Effector memory CD8-positive, alpha-beta T cell (primary cell): Measurements from ENCODE around the gene TMEM167B.

ENCODE experiments used
- ATAC-seq: fragments of 150-1000 bp; cut with Tn5 transposase; replicated peaks from 2 replicates; pipeline ENCODE4 v1.10.0; 2021; ENCODE audit warnings: mild to moderate bottlenecking, moderate library complexity
- DNase-seq, 3 experiments: peaks; one replicate each; pipeline ENCODE4 v3.0.0; 2021
- H3K27ac Mint-ChIP-seq, 2 donors: one replicate each; pipeline ENCODE4 v1.8.0; 2022; ENCODE audit warnings: mild to moderate bottlenecking in 2 of 2, mixed read lengths in 2 of 2, moderate library complexity in 2 of 2
- H3K27me3 Mint-ChIP-seq, 2 donors: one replicate each; pipeline ENCODE4 v1.8.0; 2022; ENCODE audit warnings: mixed read lengths in 2 of 2
- H3K36me3 Mint-ChIP-seq: one replicate; pipeline ENCODE4 v1.8.0; 2022; ENCODE audit warnings: mild to moderate bottlenecking, moderate library complexity, mixed read lengths; ENCODE audit not compliant: insufficient read depth
- H3K4me1 Mint-ChIP-seq, 2 donors: one replicate each; pipeline ENCODE4 v1.8.0; 2022; ENCODE audit warnings: low read depth in 2 of 2, mixed read lengths in 2 of 2
- H3K4me3 Mint-ChIP-seq, 2 donors: one replicate each; pipeline ENCODE4 v1.8.0; 2022; ENCODE audit warnings: mild to moderate bottlenecking in 2 of 2, mixed read lengths in 2 of 2, moderate library complexity in 2 of 2
- H3K9me3 Mint-ChIP-seq, 2 donors: one replicate each; pipeline ENCODE4 v1.8.0; 2022; ENCODE audit warnings: mixed read lengths in 2 of 2

TMEM167B gene

DNA sequence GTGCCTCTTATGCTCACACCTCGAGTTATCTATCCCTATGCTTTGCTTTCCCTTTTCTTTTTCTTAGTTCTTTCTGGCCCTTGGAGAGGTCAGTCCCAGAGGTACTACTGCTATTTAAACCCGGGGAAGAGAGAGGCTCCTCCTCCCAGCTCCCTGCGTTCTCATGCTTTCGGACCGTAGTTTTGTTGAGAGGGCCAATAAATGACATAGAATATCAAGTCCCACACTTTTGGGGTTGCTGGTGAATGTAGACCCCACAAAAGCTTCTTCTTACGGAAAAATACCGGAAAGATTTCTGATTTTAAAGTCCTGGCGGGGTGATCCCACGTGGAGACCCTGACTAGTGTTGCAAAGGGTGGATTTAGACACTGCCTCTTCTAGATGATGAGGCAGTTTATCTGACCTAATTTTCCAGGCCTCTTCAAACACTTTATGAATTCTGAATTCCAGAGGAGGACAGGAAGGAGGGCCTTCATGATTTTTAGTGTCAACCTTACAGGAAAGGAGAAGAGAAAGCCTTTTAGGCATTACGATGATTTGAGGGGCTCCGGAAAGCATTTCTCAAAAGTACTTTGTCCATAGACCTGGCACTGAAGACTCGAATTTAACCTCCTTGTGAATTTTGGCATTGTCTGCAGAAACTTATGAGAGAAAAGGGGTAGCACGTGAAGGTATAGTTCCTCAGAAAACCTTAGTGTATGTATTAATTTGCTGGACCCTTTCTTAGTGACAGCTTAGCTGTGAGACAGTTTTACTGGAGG lies 694 bp downstream of the TMEM167B start:
- Mint-ChIP-seq H3K27me3 (no peaks in the 10 kb centered on the region), H3K9me3 (no peaks in the 10 kb centered on the region), H3K36me3 (peaks cover 42% of the 10 kb centered on the region), H3K4me1 (peaks cover 24 to 28% of the 10 kb centered on the region in 2 donors), H3K27ac (peak overlapping the region; percentile 97 to 99), H3K4me3 (peak overlapping the region; percentile 96 to 99)
- no peak for DNase-seq
- ATAC-seq = peak; percentile 30

DNA sequence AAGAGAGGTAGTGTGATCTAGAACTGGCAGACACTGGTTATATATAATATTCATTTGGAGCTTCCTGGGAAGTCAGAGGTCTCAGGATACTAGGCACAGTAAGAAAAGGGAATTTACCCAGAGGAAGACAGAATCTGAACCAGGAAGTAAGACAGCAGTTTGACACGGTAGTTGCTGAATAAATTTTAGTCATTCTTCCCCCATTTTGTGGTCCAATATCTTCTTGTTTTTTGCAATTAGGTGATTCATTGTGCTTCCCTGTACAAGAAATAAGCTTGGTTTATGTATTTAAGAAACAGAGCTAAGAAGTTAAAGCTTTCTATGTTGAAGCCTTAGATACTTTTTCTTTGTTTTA lies 1.3 kb downstream of the TMEM167B start:
- peak overlapping the region; percentile 96 to 99 for H3K4me3 Mint-ChIP-seq
- H3K36me3 Mint-ChIP-seq = peaks cover 42% of the 10 kb centered on the region
- H3K27ac Mint-ChIP-seq = peak overlapping the region; percentile 97 to 99
- no peaks in the 10 kb centered on the region for H3K27me3 Mint-ChIP-seq
- H3K4me1 Mint-ChIP-seq = peaks cover 24 to 28% of the 10 kb centered on the region in 2 donors
- no peak for DNase-seq
- no peaks in the 10 kb centered on the region for H3K9me3 Mint-ChIP-seq
- ATAC-seq = no peak

DNA sequence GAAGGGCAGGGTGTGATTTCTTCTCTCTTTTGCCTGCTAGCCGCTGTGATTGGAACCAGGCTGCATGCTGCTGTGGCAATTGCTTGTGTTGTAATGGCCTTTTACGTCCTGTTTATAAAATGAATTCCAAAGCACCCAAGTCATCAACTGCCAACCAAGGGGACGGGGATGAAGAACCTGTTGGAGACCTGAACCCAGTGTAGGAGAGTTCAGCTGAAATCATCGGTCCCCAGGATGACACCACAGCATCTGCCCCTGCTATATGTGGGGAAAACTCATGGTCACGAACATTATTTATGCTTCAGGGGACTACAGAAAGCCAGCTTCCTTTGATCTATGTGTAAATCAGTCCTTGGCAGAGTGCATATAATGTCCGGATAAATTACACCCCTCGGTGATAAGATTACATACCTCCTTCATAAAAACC lies 3.8 kb downstream of the TMEM167B start:
- H3K27ac Mint-ChIP-seq = peak overlapping the region in 1 of 2 donors; percentile 38
- DNase-seq (no peak), ATAC-seq (no peak)
- peaks cover 24 to 28% of the 10 kb centered on the region in 2 donors for H3K4me1 Mint-ChIP-seq
- H3K36me3 Mint-ChIP-seq = peaks cover 41% of the 10 kb centered on the region
- H3K4me3 Mint-ChIP-seq = no peak overlapping the region
- H3K27me3 Mint-ChIP-seq = no peaks in the 10 kb centered on the region
- H3K9me3 Mint-ChIP-seq = no peaks in the 10 kb centered on the region

DNA sequence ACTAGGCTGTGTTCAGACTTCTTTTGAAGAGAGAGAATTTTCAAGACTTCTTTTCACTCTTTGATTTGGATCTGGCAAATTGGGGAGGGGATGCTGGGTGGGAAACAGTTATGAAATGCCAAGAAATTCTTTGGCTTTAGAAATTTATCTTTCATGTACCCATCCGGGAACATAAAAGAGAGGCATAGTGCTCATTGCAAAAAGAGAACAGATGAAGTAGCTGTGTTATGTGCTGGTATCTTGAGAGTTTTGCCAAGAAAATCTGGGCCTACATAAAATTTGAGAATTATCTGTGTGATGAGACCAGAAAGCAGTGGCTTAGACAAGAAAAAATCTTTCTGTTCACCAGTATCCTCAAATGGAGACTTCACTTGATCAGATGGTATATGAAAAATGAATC lies 4.3 kb downstream of the TMEM167B start:
- Mint-ChIP-seq H3K36me3 (peaks cover 43% of the 10 kb centered on the region), H3K4me1 (peaks cover 27 to 30% of the 10 kb centered on the region in 2 donors), H3K9me3 (no peaks in the 10 kb centered on the region), H3K27me3 (no peaks in the 10 kb centered on the region), H3K4me3 (no peak overlapping the region), H3K27ac (no peak overlapping the region)
- DNase-seq = no peak
- no peak for ATAC-seq

DNA sequence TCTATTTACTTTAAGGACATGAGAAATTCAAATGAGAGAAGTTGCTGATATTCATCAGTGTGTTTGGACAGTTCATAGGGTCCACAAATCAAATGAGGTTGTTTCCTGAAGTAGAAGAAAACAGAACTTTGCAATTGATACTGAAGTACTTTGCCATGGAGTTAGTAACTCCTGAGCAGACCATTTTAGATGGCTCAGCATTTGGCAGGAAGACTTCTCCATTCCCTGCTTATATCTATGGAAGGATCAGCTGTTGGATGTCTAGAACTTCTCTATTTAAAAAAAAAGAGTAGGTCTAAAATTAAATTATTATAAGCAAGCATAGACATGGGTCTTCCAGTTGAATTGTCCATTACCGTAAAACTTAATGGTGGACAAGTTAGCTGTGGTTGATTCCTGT lies 5.1 kb downstream of the TMEM167B start:
- Mint-ChIP-seq H3K27ac (no peak overlapping the region), H3K9me3 (no peaks in the 10 kb centered on the region), H3K27me3 (no peaks in the 10 kb centered on the region), H3K4me3 (no peak overlapping the region), H3K4me1 (peaks cover 23 to 28% of the 10 kb centered on the region in 2 donors), H3K36me3 (peaks cover 50% of the 10 kb centered on the region)
- DNase-seq = no peak
- no peak for ATAC-seq

DNA sequence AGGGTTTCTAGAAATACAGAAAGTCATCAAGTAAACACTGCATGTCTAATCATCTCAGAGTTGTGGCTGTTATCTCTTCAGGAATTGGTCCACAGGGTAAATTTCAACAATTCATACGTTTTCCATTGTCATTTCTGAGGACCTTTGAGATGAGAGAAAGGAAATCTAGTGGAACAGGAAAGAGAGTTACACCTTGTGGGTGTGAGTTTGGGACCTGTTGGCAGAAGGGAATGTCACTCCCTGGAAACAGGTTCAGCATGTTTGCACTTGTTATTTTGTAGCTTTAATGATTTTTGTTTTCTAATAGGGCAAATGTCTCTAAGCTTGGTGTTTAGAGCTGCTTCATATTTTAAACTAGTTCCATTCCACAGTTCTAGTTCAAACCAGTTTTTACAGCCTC lies 5.6 kb downstream of the TMEM167B start:
- Mint-ChIP-seq H3K27ac (no peak overlapping the region), H3K36me3 (peaks cover 53% of the 10 kb centered on the region), H3K9me3 (no peaks in the 10 kb centered on the region), H3K27me3 (no peaks in the 10 kb centered on the region), H3K4me3 (no peak overlapping the region), H3K4me1 (peaks cover 23 to 31% of the 10 kb centered on the region in 2 donors)
- no peak for DNase-seq
- no peak for ATAC-seq

DNA sequence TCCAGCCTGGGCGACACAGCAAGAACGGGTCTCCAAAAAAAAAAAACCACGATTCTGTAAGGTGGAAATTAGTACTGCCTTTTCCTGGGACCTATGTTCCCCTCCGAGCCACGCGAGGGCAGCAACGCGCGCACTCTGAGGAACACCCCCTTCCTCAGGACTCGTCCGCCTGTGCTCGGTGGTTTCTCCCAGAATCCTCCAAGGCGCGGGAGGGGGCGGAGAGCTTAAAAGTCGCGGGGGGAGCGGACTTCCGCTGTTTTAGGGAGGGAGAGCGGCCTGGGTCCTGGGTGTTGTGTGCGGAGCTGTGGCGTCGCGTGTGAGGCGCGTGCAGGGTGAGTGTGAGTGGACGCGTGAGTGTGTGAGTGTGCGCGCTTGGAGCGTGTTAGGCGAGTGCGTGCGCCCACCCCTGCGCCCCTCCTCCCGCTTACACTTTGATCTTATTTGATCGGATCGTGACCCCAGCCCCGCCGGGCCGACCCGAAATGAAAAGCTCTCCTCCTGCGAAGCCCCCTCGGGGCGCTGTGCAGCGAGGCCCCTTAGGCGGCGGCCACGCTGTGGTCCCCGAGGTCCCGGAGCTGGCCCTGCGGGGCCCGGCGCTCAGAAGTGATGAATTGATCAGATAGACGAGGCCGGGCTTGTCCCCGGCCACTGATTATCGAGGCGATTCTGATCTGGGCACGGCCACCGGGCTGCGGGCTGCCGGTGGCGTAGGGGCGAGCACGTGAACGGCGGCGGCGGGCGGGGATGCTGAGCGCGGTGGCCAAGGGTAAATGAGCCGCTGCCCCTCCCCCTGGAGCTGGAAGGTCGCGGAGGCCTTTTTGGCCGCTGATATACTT lies 9.6 kb downstream of the TMEM167B start:
- peaks cover 14 to 17% of the 10 kb centered on the region in 2 donors for H3K4me1 Mint-ChIP-seq
- peak overlapping the region; percentile 91 to 99 for H3K4me3 Mint-ChIP-seq
- H3K27me3 Mint-ChIP-seq = no peaks in the 10 kb centered on the region
- peaks cover 44% of the 10 kb centered on the region for H3K36me3 Mint-ChIP-seq
- H3K27ac Mint-ChIP-seq = peak overlapping the region; percentile 96 to 98
- ATAC-seq (peak; percentile 92), DNase-seq (peak; percentile 95 to 97 (median 97))
- H3K9me3 Mint-ChIP-seq = no peaks in the 10 kb centered on the region

DNA sequence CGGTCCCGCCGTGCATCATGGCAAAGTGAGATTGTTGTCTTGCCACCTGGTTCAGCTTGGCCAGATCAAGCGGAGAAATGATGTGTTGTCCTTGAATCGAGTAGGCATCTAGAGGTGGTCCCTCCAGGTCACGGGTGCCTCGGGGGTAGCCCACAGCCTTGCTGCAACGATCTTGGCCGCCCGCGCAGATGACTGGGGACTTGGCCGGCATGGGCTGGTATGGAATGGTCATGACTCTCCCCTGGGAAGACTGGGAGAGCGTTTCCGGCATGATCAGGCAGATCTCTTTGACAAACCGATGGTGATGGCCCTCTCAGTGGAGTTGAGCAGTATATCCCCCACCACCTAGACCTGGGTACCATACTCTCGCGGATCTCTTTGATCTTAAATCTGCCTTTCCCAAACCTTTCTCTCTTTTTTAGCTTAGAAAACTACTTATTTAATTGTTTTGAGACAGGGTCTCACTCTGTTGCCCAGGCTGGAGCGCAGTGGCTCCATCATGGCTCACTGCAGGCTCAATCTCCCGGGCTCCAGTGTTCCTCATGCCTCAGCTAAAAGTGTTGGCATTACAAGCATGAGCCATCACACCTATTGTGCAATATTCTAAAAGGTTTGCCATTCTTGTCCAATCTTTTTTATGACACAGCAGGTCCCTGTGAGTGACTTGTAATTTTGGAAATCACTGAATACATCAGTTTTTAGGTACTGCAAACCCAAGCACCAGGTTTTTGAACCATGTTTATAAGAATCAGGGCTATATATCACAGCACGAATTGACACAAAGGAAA lies 14.0 kb downstream of the TMEM167B start:
- no peak overlapping the region for H3K4me3 Mint-ChIP-seq
- peak overlapping the region in 1 of 2 donors; percentile 46 for H3K27ac Mint-ChIP-seq
- no peaks in the 10 kb centered on the region for H3K27me3 Mint-ChIP-seq

DNA sequence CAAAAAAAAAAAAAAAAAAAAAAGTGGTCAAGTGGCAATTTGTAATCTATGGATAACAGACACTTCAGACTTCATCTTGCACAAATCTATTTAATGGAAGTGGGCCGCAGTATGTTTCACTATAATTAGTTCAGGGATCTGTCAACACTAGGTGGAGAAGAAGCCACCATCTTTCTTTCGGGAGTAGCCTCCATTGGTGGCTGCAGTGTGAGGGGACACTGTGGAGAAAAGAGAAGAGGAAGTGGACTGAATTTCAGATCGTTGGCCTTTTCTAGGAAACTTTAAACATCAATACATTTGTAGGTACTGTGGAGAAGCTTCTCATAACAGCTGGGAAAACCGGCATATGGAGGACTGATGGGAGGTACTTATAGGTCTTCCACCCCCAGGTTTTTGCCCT lies 15.3 kb downstream of the TMEM167B start:
- peaks cover 22% of the 10 kb centered on the region for H3K36me3 Mint-ChIP-seq
- ATAC-seq (no peak), DNase-seq (no peak)
- H3K4me3 Mint-ChIP-seq = no peak overlapping the region
- peaks cover 0 to 8% of the 10 kb centered on the region in 2 donors for H3K27me3 Mint-ChIP-seq
- no peaks in the 10 kb centered on the region for H3K9me3 Mint-ChIP-seq
- H3K4me1 Mint-ChIP-seq = peaks cover 8 to 9% of the 10 kb centered on the region in 2 donors
- H3K27ac Mint-ChIP-seq = no peak overlapping the region

More for the DNA sequence above, 14.0 kb downstream of the TMEM167B start:
- peaks cover 35% of the 10 kb centered on the region for H3K36me3 Mint-ChIP-seq
- H3K9me3 Mint-ChIP-seq = no peaks in the 10 kb centered on the region
- H3K4me1 Mint-ChIP-seq = peaks cover 12 to 17% of the 10 kb centered on the region in 2 donors
- DNase-seq = no peak
- no peak for ATAC-seq

DNA sequence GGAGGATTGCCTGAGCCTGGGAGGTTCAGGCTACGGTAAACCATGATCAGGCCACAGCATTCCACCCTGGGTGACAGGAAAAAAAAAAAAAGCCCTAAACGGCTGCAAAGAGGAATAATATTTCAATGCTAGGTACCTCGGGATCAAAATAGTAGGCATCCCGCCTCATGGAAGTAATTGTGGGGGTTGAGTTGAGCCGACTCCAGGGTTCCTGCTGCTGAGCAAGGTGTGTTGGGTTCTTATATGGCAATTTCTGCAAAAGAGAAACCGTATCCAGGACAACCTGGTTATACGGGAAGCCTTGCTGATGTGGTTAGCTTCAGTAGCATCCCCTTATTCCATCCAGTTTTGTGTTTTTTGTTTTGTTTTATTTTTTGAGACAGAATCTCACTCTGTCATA lies 17.2 kb downstream of the TMEM167B start:
- Mint-ChIP-seq H3K27ac (no peak overlapping the region), H3K4me1 (peaks cover 6 to 12% of the 10 kb centered on the region in 2 donors), H3K36me3 (peaks cover 17% of the 10 kb centered on the region), H3K9me3 (no peaks in the 10 kb centered on the region), H3K4me3 (no peak overlapping the region), H3K27me3 (peaks cover 0 to 14% of the 10 kb centered on the region in 2 donors)
- ATAC-seq = no peak
- no peak for DNase-seq

DNA sequence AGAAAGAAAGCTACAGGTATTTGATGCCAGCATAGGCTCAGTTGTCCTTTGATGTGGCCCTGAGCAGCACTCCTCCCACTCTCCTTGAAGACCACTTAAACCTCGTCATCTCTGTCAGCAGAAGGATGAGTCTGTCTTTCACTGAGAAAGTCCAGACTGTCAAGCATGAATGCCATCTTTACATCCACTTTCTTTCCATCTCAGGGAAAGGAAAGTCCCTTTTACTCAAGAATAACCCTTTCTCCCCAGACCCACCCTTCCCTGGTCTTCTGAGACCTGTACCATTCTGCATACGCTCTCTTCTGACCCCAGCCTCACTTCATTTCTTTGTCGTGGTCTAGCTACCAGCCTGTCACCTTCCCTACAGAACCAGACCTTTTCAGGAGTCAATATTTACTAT lies 19.3 kb downstream of the TMEM167B start:
- H3K9me3 Mint-ChIP-seq = no peaks in the 10 kb centered on the region
- peaks cover 24% of the 10 kb centered on the region for H3K36me3 Mint-ChIP-seq
- DNase-seq (no peak), ATAC-seq (no peak)
- peaks cover 18 to 27% of the 10 kb centered on the region in 2 donors for H3K4me1 Mint-ChIP-seq
- H3K4me3 Mint-ChIP-seq = no peak overlapping the region
- H3K27me3 Mint-ChIP-seq = peaks cover 0 to 14% of the 10 kb centered on the region in 2 donors
- H3K27ac Mint-ChIP-seq = no peak overlapping the region

DNA sequence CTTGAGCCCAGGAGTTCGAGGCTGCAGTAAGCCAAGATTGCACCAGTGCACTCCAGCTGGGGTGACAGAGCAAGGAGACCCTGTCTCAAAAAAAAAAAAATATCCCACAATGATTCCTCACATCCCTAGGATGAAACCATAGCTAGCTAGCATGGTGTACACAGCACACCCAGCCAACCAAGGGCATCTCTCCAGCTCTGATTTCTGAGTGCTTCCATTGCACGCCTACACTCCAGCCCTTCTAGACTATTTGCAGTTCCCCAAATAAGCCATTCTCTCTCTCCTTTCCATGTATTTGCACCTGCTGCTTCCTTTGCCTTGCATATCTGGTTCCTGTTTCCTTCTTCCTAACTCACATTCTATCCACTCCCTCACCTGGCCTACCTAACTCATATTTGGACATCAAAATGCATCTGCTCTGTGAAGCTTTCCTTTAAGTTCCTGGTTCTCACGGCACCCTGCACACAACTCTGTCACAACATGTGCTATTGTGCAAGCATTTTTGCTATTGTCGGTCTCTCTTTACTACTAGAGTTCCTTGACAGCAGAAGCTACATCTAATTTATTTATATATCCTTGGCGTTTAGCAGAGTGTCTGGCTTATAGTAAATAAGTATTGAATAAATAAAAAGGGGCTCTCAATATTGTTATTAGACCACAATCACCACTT lies 21.0 kb downstream of the TMEM167B start:
- H3K4me1 Mint-ChIP-seq = peaks cover 18 to 27% of the 10 kb centered on the region in 2 donors
- ATAC-seq (no peak), DNase-seq (no peak)
- peaks cover 24% of the 10 kb centered on the region for H3K36me3 Mint-ChIP-seq
- H3K27ac Mint-ChIP-seq = peak overlapping the region; percentile 99 to 100
- no peak overlapping the region for H3K4me3 Mint-ChIP-seq
- H3K9me3 Mint-ChIP-seq = no peaks in the 10 kb centered on the region
- peaks cover 0 to 14% of the 10 kb centered on the region in 2 donors for H3K27me3 Mint-ChIP-seq
